ENCODE measurements around the gene ZFYVE1.

ZFYVE1 gene

GRCh38 chr14:72952171-72952570, 74.7 kb downstream of the ZFYVE1 start:
- no peak for DNase-seq

- DNase-seq, result peak; percentile 47
These were observed 78.3 kb downstream of the ZFYVE1 start for GRCh38 chr14:72948481-72949138.

- no peak for DNase-seq
These were observed 79.3 kb downstream of the ZFYVE1 start for GRCh38 chr14:72947366-72948160.

GRCh38 chr14:72946491-72946890, 80.4 kb downstream of the ZFYVE1 start:
- DNase-seq, result no peak

GRCh38 chr14:72945356-72946027, 81.4 kb downstream of the ZFYVE1 start:
- no peak for DNase-seq

- no peak for DNase-seq
These were observed 83.0 kb downstream of the ZFYVE1 start for GRCh38 chr14:72943876-72944430.

- DNase-seq, result no peak
These were observed 84.0 kb downstream of the ZFYVE1 start for GRCh38 chr14:72942934-72943333.

GRCh38 chr14:72941286-72941985, 85.5 kb downstream of the ZFYVE1 start:
- DNase-seq, result no peak

- DNase-seq, result no peak
These were observed 87.3 kb downstream of the ZFYVE1 start for GRCh38 chr14:72939630-72940029.

GRCh38 chr14:72932893-72933292, 94.0 kb downstream of the ZFYVE1 start:
- no peak for DNase-seq

GRCh38 chr14:72929316-72930080, 97.4 kb downstream of the ZFYVE1 start:
- DNase-seq, result no peak

GRCh38 chr14:72928872-72929271, 98.0 kb downstream of the ZFYVE1 start:
- DNase-seq, result no peak

- DNase-seq, result peak; percentile 100
These were observed 100.4 kb downstream of the ZFYVE1 start, which contains the start of gene DCAF4 for GRCh38 chr14:72926292-72927028. DCAF4 (plus strand) TSS chr14:72926464; CDS start chr14:72937979, 11,515 bp downstream.

GRCh38 chr14:72925815-72926291, 101.1 kb downstream of the ZFYVE1 start:
- DNase-seq, result no peak

GRCh38 chr14:72925171-72925759, 101.6 kb downstream of the ZFYVE1 start:
- no peak for DNase-seq

GRCh38 chr14:72924337-72924736, 102.6 kb downstream of the ZFYVE1 start:
- peak; percentile 4 for DNase-seq

GRCh38 chr14:72921396-72921795, 105.5 kb downstream of the ZFYVE1 start:
- DNase-seq, result no peak

GRCh38 chr14:72920008-72920407, 106.9 kb downstream of the ZFYVE1 start:
- no peak for DNase-seq

All from NCI-H2171 treated with DMSO at 0.1 percent for 48 hours (cell line).